Neural progenitor cell (in vitro differentiated cells): ENCODE data around the gene C2orf78. TPM values are rescaled to one million over a fixed set of nuclear protein-coding genes. Genes with fewer than 3 reads are reported as not detected.

ENCODE experiments used
- DNase-seq: peaks from one replicate; pipeline ENCODE4 v3.0.0-alpha.2; 2016; ENCODE audit warnings: low spot score
- H2AFZ ChIP-seq: fragments of 200-600 bp; sonication (generic); replicated peaks from 2 replicates; pipeline ENCODE4 v1.6.1; 2016; ENCODE audit warnings: antibody characterized with exemption
- H3F3A ChIP-seq: fragments of 200-600 bp; sonication (generic); 2 replicates; pipeline ENCODE4 v1.6.1; 2016; ENCODE audit warnings: antibody characterized with exemption, low read depth
- H3K27ac ChIP-seq: fragments of 200-600 bp; sonication (generic); 2 replicates; pipeline ENCODE4 v1.5.1; 2016; ENCODE audit warnings: mild to moderate bottlenecking
- H3K27me3 ChIP-seq: fragments of 200-600 bp; sonication (generic); 2 replicates; pipeline ENCODE4 v1.6.1; 2016; ENCODE audit warnings: mild to moderate bottlenecking, moderate library complexity
- H3K36me3 ChIP-seq: fragments of 200-600 bp; sonication (generic); 2 replicates; pipeline ENCODE4 v1.5.1; 2016
- H3K4me1 ChIP-seq: fragments of 200-600 bp; sonication (generic); 2 replicates; pipeline ENCODE4 v1.6.1; 2016; ENCODE audit warnings: mixed run types
- H3K4me2 ChIP-seq: fragments of 200-600 bp; sonication (generic); 2 replicates; pipeline ENCODE4 v1.6.1; 2016
- H3K4me3 ChIP-seq: fragments of 200-600 bp; sonication (generic); 2 replicates; pipeline ENCODE4 v1.5.1; 2016
- H3K79me2 ChIP-seq: fragments of 200-600 bp; sonication (generic); 2 replicates; pipeline ENCODE4 v1.6.1; 2016; ENCODE audit warnings: low read depth
- H3K9ac ChIP-seq: fragments of 200-600 bp; sonication (generic); 2 replicates; pipeline ENCODE4 v1.6.1; 2016
- H3K9me3 ChIP-seq: fragments of 200-600 bp; sonication (generic); 2 replicates; pipeline ENCODE4 v1.5.1; 2016; ENCODE audit warnings: low read depth
- H4K20me1 ChIP-seq: fragments of 200-600 bp; sonication (generic); 2 replicates; pipeline ENCODE4 v1.6.1; 2016; ENCODE audit warnings: low read depth
- H3K27ac Mint-ChIP-seq: 3 replicates; pipeline ENCODE4 v1.8.0; 2021; ENCODE audit warnings: mixed read lengths
- H3K27me3 Mint-ChIP-seq: 2 replicates; pipeline ENCODE4 v1.8.0; 2022; ENCODE audit warnings: low read depth, mild to moderate bottlenecking, inconsistent platforms, moderate library complexity, mixed read lengths; ENCODE audit not compliant: insufficient read depth
- H3K36me3 Mint-ChIP-seq: 3 replicates; pipeline ENCODE4 v1.8.0; 2021; ENCODE audit warnings: mixed read lengths
- H3K4me1 Mint-ChIP-seq: 3 replicates; pipeline ENCODE4 v1.8.0; 2021; ENCODE audit warnings: mixed read lengths
- H3K4me3 Mint-ChIP-seq: 3 replicates; pipeline ENCODE4 v1.8.0; 2021; ENCODE audit warnings: mild to moderate bottlenecking, moderate library complexity, mixed read lengths
- H3K9me3 Mint-ChIP-seq: 3 replicates; pipeline ENCODE4 v1.8.0; 2020; ENCODE audit warnings: mixed read lengths
- EZH2 ChIP-seq: fragments of 200-600 bp; sonication (generic); IDR thresholded peaks from 2 replicates; pipeline ENCODE4 v1.6.1; 2017; ENCODE audit warnings: antibody characterized with exemption, mild to moderate bottlenecking, moderate library complexity
- EZH2phosphoT487 ChIP-seq: fragments of 200-600 bp; sonication (generic); IDR thresholded peaks from 2 replicates; pipeline ENCODE4 v1.6.1; 2017; ENCODE audit warnings: antibody characterized with exemption
- total RNA-seq: library from RNA; depleted of rRNA; stranded (reverse); fragments of >200 nt; gene quantifications from 2 replicates; pipeline ENCODE4 v1.2.3, GENCODE V29; 2015; ENCODE audit warnings: low replicate concordance
- TF ChIP-seq, protein P1 (sequence below): fragments of 200-600 bp; sonication (generic); IDR thresholded peaks from 2 replicates; pipeline ENCODE4 v1.5.1; 2017; ENCODE audit warnings: antibody characterized with exemption, mild to moderate bottlenecking

The C2orf78 gene
- total RNA-seq, 1 donor from 2014 or later, result 0.21 TPM

DNA sequence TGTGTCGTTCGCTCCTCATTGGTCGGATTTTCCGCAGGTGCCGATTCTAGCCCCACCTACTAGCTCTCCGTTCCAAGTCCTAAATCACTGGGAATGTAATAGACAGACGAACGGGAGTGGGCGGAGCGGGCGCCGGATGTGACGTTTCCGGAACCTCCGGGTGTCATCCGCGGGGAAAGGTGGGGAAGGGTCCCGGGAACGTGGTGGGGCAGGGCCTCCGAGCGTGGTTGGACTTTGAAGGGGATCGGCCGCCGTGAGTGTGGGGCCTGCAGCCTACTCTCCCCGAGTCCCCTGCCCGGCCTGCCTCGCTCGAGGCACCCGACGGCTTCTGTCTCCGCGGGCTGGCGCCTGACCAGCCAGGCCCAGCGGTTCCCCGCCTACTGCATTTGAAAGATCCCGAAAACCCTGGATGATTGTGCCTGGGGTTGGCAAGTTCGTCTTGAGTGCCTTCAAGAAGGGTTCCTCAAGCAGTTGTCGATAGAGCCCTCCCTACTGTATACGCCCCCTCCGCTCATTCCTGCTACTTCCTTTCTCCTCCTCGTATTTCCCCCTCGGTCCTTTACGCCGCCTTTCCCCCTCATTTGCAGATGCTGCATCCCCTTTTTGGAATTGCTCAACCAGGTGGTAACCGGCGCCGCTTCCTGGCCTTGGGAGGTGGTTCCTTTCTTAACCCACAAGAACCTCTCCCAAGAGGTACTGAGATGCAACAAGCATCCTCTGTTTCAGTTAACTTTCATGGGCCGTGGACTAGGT, 45.0 kb downstream of the C2orf78 start, which contains the start of gene STAMBP:
Gene STAMBP, plus strand, starts transcription at position 144 of the 753 bp plus-strand sequence. CDS start 1,896 bp downstream, outside the sequence.
- peaks cover 35% of the 10 kb centered on the region for H3K27me3 ChIP-seq
- H3K4me1 Mint-ChIP-seq, result peaks cover 21% of the 10 kb centered on the region
- TF ChIP-seq EZH2, result peak; percentile 49
- TF ChIP-seq, protein P1, sequence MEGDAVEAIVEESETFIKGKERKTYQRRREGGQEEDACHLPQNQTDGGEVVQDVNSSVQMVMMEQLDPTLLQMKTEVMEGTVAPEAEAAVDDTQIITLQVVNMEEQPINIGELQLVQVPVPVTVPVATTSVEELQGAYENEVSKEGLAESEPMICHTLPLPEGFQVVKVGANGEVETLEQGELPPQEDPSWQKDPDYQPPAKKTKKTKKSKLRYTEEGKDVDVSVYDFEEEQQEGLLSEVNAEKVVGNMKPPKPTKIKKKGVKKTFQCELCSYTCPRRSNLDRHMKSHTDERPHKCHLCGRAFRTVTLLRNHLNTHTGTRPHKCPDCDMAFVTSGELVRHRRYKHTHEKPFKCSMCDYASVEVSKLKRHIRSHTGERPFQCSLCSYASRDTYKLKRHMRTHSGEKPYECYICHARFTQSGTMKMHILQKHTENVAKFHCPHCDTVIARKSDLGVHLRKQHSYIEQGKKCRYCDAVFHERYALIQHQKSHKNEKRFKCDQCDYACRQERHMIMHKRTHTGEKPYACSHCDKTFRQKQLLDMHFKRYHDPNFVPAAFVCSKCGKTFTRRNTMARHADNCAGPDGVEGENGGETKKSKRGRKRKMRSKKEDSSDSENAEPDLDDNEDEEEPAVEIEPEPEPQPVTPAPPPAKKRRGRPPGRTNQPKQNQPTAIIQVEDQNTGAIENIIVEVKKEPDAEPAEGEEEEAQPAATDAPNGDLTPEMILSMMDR, result no peak
- no peaks in the 10 kb centered on the region for H3K9me3 Mint-ChIP-seq
- no peaks in the 10 kb centered on the region for H4K20me1 ChIP-seq
- H3K27ac ChIP-seq, result peak within 1 kb of the TSS; percentile 81
- peak within 1 kb of the TSS; percentile 95 for H3K4me3 Mint-ChIP-seq
- H2AFZ ChIP-seq, result peak within 1 kb of the TSS; percentile 93
- peak within 1 kb of the TSS; percentile 68 for H3K4me3 ChIP-seq
- H3K79me2 ChIP-seq, result peaks cover 33% of the 10 kb centered on the region
- no peaks in the 10 kb centered on the region for H3K36me3 ChIP-seq
- H3K27ac Mint-ChIP-seq, result peak within 1 kb of the TSS; percentile 7
- peak within 1 kb of the TSS; percentile 86 for H3K4me2 ChIP-seq
- peaks cover 8% of the 10 kb centered on the region for H3K36me3 Mint-ChIP-seq
- DNase-seq, result peak; percentile 97
- H3K9me3 ChIP-seq, result no peaks in the 10 kb centered on the region
- peak within 1 kb of the TSS; percentile 60 for H3K9ac ChIP-seq
- H3F3A ChIP-seq, result peaks cover 10% of the 10 kb centered on the region
- peaks cover 9% of the 10 kb centered on the region for H3K4me1 ChIP-seq
- H3K27me3 Mint-ChIP-seq, result no peaks in the 10 kb centered on the region

DNA sequence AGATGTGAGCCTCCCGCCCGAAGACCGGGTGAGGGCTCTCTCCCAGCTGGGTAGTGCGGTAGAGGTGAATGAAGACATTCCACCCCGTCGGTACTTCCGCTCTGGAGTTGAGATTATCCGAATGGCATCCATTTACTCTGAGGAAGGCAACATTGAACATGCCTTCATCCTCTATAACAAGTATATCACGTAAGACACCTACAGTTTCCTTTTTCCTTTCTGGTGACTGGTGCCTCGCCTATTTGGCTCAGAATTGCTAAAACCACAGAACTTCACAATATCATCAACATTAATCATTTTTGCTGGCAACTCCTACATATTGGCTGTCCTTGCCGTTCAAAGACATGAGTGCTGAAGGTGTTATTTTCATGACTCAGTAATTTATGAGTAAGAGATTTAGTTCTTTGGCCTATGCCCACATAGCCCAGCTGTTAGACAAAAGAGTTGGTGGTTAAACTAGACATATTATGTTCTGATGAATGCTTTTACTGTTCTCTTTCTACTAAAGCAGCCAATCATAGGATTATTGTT, 47.0 kb downstream of the C2orf78 start:
- H3K4me3 ChIP-seq, result no peak overlapping the region
- H3K27me3 ChIP-seq, result peaks cover 18% of the 10 kb centered on the region
- H3K36me3 ChIP-seq, result no peaks in the 10 kb centered on the region
- no peaks in the 10 kb centered on the region for H3K9me3 ChIP-seq
- Mint-ChIP-seq H3K9me3 (no peaks in the 10 kb centered on the region), H3K27me3 (no peaks in the 10 kb centered on the region), H3K4me3 (peak overlapping the region; percentile 95), H3K36me3 (peaks cover 18% of the 10 kb centered on the region), H3K27ac (no peak overlapping the region), H3K4me1 (peaks cover 21% of the 10 kb centered on the region)
- peaks cover 33% of the 10 kb centered on the region for H3K79me2 ChIP-seq
- no peak overlapping the region for H2AFZ ChIP-seq
- no peak overlapping the region for H3K27ac ChIP-seq
- H3K4me2 ChIP-seq, result no peak overlapping the region
- no peaks in the 10 kb centered on the region for H4K20me1 ChIP-seq
- H3K4me1 ChIP-seq, result peaks cover 9% of the 10 kb centered on the region
- H3F3A ChIP-seq, result peaks cover 10% of the 10 kb centered on the region
- TF ChIP-seq EZH2, result no peak
- TF ChIP-seq, protein P1, result no peak
- no peak for DNase-seq
- H3K9ac ChIP-seq, result no peak overlapping the region

DNA sequence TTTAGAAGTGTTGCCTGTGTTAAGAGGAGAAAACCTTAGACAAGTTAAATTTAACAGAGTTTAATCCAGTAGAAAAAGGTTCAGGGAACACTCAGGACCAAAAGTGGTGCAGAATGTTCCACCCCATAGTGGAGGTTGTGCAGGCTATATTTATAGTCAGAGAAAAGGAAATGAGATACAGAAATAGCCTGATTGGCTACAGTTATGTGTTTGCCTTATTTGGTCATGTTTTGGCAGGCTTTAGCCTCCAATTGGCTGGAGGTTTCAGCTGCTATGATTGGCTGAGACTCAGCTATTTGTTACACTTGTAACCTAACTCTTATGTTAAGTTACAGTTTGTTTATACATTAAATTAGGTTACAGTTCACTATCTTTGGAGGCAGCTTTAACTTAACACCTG, 48.9 kb downstream of the C2orf78 start:
- Mint-ChIP-seq H3K4me3 (no peak overlapping the region), H3K27ac (no peak overlapping the region), H3K9me3 (no peaks in the 10 kb centered on the region), H3K27me3 (no peaks in the 10 kb centered on the region), H3K4me1 (peaks cover 21% of the 10 kb centered on the region), H3K36me3 (peaks cover 18% of the 10 kb centered on the region)
- peaks cover 3% of the 10 kb centered on the region for H4K20me1 ChIP-seq
- H3K4me3 ChIP-seq, result no peak overlapping the region
- TF ChIP-seq, protein P1, result no peak
- TF ChIP-seq EZH2phosphoT487, result no peak
- no peak for TF ChIP-seq EZH2
- no peaks in the 10 kb centered on the region for H3K36me3 ChIP-seq
- H2AFZ ChIP-seq, result no peak overlapping the region
- no peaks in the 10 kb centered on the region for H3K9me3 ChIP-seq
- H3K27ac ChIP-seq, result no peak overlapping the region
- H3K27me3 ChIP-seq, result no peaks in the 10 kb centered on the region
- peaks cover 10% of the 10 kb centered on the region for H3F3A ChIP-seq
- DNase-seq, result no peak
- no peak overlapping the region for H3K4me2 ChIP-seq
- H3K9ac ChIP-seq, result no peak overlapping the region
- peaks cover 33% of the 10 kb centered on the region for H3K79me2 ChIP-seq
- H3K4me1 ChIP-seq, result peaks cover 9% of the 10 kb centered on the region
